ENCODE measurements around the gene BLOC1S4.
"Not testable (repeated sequence)": the region's sequence is repeated elsewhere in the genome, so short reads cannot be mapped to it uniquely, and the experiment has no call there.

Gene BLOC1S4

GRCh38 chr4:6716018-6716911, at the start of gene BLOC1S4:
BLOC1S4 (plus strand) TSS chr4:6716174; CDS start chr4:6716210, 36 bp downstream.
- peak; percentile 75 to 80 for DNase-seq (ENCODE audit: low read depth in 2 of 2)

- DNase-seq (ENCODE audit: low read depth in 2 of 2) = no peak
Measured at GRCh38 chr4:6668391-6668790, 47.6 kb upstream of the BLOC1S4 start.

- no peak for DNase-seq (ENCODE audit: low read depth in 2 of 2)
Measured at GRCh38 chr4:6671648-6672047, 44.3 kb upstream of the BLOC1S4 start.

DNA sequence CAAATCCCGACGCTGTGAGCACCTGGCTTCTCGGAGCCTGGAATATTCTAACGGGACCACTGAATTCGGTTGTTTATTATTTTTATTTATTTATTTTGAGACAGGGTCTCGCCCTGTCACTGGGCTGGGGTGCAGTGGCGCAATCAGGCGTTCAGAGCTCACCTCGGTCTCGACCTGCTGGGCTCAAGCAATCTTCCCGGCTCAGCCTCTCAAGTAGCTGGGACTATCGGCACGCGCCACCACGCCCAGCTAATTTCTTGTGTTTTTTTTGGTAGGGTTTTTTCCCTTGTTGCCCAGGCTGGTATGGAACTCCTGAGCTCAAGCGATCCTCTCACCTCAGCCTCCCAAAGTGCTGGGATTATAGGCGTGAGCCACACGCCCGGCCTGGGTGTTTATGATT, 43.8 kb upstream of the BLOC1S4 start:
- no peak for DNase-seq (ENCODE audit: low read depth in 2 of 2)

DNA sequence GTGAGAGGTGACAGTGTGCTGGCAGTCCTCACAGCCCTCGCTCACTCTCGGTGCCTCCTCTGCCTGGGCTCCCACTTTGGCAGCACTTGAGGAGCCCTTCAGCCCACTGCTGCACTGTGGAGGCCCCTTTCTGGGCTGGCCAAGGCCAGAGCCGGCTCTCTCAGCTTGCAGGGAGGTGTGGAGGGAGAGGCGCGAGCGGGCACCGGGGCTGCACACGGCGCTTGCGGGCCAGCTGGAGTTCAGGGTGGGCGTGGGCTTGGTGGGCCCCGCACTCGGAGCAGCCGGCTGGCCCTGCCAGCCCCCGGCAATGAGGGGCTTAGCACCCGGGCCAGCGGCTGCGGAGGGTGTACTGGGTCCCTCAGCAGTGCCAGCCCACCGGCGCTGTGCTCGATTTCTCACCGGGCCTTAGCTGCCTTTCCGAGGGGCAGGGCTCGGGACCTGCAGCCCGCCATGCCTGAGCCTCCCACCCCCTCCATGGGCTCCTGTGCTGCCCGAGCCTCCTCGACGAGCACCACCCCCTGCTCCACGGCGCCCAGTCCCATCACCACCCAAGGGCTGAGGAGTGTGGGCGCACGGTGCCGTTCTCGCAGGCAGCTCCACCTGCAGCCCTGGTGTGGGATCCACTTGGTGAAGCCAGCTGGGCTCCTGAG, 43.3 kb upstream of the BLOC1S4 start:
- not testable (repeated sequence) for DNase-seq (ENCODE audit: low read depth in 2 of 2)

GRCh38 chr4:6673191-6673659, 42.7 kb upstream of the BLOC1S4 start:
- not testable (repeated sequence) for DNase-seq (ENCODE audit: low read depth in 2 of 2)

- peak; percentile 84 to 88 for DNase-seq (ENCODE audit: low read depth in 2 of 2)
Measured at GRCh38 chr4:6673660-6674499, 42.1 kb upstream of the BLOC1S4 start.

DNA sequence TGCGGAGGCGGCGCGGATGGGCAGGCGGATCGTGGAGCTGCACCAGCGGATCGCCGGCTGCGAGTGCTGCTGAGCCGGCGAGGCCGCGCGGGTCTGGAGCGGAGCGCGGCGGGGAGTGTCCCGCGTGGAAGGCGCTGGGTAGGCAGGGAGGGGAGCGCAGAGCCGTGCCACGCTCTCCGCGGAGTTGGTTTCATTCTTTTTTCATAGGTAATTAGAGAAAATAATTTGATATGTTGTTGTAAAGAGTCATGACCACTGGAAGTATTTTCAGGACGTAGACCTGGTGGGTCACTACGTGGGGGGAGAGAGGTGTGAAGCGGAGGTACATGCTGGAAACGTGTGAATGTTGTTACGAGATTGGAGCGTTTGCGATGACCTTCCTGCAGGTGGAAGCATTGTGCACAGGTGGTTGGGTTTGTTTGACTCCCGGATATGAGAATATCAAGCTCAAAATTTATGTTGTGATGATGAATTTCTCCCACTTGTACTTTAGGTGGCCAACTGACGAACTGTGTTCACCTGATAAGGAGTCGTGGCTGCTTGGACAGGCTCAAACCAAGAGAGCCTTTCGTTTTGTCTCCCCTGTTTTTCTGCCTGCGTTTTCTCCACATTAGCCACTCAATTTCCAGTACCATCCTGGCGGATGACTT, 41.3 kb upstream of the BLOC1S4 start:
- DNase-seq (ENCODE audit: low read depth in 2 of 2) = peak in 1 of 2 donors; percentile 42

- DNase-seq (ENCODE audit: low read depth in 2 of 2) = no peak
Measured at GRCh38 chr4:6676722-6677558, 39.0 kb upstream of the BLOC1S4 start.

DNA sequence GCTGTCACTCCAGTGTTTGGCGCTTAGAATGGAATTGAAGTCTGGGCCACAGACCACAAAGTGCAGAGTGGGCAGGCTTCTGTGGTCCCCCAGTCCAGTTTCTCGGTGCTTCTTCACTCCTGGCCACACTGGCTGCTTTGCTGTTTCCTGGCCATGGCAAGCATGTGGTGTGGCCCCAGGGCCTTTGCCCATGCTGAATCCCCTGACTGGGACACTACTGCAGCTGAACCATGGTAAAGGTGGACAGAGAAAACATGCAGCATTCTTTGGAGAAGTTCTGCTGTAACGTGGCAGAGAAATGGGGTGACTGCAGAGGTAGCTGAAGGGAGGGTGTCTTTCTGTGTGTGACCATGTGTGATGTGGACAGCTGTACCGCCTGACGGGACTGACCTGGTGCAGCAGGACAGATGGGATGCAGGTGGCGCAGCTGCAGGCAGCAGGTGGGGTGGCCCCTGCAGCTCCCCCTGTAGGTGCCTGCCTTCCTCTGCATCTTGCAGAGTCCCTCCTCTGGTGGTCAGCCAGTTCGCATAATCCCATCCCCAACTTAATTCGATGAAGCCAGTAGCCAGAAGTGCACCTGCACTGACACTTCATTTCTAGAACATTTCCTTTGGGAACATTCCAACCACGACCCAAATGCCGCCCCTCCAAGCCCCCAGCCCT, 35.5 kb upstream of the BLOC1S4 start:
- no peak for DNase-seq (ENCODE audit: low read depth in 2 of 2)

DNA sequence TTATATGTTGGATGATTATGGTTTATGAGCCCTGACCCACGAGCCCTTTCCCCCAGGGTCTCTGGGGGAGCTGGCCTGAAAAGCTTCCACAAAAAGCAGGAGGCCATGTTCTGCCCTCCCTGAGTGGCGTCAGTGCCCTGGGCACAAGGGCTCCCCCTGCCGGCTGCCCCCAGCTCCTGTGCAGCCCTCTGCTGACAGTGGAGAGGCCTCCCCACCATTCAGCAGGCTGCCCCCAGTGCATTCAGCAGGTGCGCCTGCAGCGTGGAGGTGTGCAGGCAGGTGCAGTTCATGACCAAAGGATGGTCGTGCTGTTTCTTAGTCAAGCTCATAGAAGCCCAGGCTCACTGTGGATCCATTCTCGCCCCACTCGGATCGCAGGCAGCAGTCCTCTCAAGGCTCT, 34.8 kb upstream of the BLOC1S4 start:
- DNase-seq (ENCODE audit: low read depth in 2 of 2) = no peak

DNA sequence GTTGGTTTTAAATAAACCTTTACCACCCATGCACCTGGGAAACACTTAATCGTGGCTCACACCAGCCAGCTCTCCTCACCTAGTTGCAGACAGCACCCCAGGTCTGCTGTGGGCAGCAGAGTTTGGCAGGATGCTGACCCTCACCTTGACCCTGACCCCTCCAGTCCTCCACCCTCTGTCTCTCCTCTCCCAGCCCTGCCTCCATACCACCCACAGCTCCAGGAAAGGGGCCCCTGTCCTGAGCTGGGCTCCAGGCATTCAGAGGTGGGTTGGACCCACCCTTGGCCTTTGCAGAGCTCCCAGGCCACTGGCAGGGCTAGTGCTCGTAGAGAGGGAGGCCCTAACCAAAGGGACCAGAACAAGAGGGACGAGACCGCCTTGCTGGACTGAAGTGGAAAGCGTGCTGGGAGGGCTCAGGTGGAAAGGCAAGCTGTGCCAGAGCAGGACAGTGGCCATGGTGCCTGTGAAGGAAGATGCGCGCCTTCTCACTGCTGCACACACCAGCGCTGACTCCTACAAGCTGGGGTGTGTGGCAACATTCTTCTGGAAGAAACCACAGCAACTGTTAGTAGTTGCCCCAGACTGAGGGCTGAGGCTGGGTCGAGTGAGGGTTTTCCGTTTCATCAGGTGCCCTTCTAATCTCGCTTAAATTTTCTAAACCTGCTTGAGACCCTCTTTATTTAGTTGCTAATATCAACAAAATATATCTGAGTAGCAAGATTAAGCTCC, 32.9 kb upstream of the BLOC1S4 start:
- no peak for DNase-seq (ENCODE audit: low read depth in 2 of 2)

- DNase-seq (ENCODE audit: low read depth in 2 of 2) = no peak
Measured at GRCh38 chr4:6684656-6685055, 31.3 kb upstream of the BLOC1S4 start.

DNA sequence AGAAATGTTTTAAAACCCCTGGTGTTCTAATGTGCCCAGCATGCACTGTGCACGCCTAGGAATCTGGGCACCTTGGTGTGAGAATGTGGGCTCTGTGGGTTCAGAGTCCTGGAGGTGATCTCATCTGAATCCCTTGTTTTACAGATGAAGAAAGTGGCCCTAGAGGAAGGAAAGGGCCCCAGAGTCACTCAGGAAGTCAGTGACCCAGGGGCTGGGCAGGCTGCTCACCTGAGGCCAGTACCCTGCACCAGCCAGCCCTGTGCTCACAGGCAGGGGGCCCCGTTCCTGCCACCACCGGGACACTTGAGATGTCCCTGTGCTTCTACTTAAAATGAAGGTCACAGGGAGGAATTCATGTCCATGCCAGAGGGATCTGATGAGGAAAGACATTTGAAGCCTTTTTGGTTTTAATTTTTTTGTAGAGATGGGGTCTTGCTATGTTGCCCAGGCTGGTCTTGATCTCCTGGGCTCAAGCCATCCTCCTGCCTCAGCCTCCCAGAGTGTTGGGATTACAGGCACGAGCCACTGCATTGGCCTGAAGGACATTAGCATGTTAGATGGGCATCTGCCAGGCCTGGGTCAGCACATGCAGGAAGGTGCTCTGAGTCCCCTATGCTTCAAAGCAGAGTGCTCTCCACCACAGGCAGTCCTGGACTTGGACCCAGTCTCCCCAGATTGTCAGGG, 29.7 kb upstream of the BLOC1S4 start:
- DNase-seq (ENCODE audit: low read depth in 2 of 2) = no peak

- no peak for DNase-seq (ENCODE audit: low read depth in 2 of 2)
Measured at GRCh38 chr4:6687947-6688878, 27.8 kb upstream of the BLOC1S4 start.

DNA sequence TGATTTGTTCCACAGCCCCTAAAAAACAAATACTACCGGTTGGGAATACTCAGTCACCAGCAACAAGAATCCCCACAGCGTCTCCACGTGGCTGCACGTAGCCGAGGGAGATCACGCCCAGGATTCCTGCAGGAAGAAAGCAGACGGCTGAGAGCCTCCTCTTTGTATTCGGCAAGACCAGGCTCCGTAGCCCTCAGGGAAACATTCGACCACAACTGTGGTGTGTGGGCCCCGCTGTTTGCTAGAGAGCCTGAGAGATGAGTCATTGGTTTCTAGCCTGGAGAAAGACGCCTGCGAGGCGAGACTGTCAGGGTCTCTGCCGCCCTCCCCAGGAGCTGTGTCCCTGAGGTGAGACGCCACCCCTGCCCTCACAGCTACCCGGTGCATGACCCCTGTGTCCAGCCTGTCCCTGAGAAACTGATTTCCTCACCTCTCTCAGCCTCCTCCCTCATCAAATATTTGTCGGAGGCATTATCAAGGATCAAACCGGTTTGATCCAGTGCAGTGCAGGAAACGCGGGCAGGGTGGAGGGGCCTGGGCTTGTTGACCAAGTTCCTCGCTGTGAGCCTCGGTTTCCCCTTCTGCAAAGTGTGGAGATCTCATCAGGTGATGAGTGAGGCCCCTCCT, 27.0 kb upstream of the BLOC1S4 start:
- DNase-seq (ENCODE audit: low read depth in 2 of 2) = peak; percentile 49 to 53

DNA sequence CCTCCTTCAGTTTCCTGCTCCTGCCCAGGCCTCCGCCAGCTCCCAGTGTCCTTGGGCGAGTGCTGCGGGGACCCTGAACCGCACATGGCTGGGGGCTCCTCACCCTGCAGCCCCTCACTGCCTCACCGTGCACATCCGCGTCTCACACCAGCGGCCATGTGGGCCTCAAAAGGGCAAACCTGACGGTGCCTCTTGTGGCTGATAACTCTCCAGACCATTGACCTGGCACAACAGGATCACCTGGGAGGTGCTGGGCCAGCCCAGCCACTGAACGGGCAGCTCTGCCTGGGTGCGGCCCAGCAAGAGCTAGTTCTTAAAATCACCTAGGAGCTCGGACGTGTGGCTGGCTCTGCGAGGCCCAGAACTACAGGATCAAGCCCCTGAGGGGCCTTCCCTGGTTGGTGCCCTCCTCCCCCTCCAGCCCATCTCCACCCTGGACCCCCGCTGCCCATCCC, 26.4 kb upstream of the BLOC1S4 start:
- no peak for DNase-seq (ENCODE audit: low read depth in 2 of 2)

Measured in stimulated activated CD8-positive, alpha-beta memory T cell treated with anti-CD3 and anti-CD28 coated beads, Interleukin-2, amount 100 ng/mL, for 1 hour (primary cell).